Tibial nerve (tissue), 4 donors: Measurements from ENCODE around the gene CYB561D1. TPM values are rescaled to one million over a fixed set of nuclear protein-coding genes. Genes with fewer than 3 reads are reported as not detected.

Source experiments
- DNase-seq, 2 donors: peaks; one replicate each; pipeline ENCODE4 v3.0.0-alpha.2; 2019; ENCODE audit warnings: low spot score in 2 of 2
- H3K27ac ChIP-seq, 4 donors: fragments of 200-600 bp; sonication (generic) in 3 of 4; one replicate each; pipeline ENCODE4 v1.5.1; 2017 to 2019; ENCODE audit warnings: mild to moderate bottlenecking in 1 of 4
- H3K27me3 ChIP-seq, 2 donors: fragments of 200-600 bp; sonication (generic) in 1 of 2; one replicate each; pipeline versions ENCODE4 v1.5.1 to v1.6.0; 2017 to 2019
- H3K36me3 ChIP-seq, 3 donors: fragments of 200-600 bp; sonication (generic); one replicate each; pipeline ENCODE4 v1.5.1; 2018 to 2019
- H3K4me1 ChIP-seq, 4 donors: fragments of 200-600 bp; sonication (generic) in 3 of 4; one replicate each; pipeline ENCODE4 v1.5.1; 2017 to 2019
- H3K4me3 ChIP-seq, 4 donors: fragments of 200-600 bp; sonication (generic) in 3 of 4; one replicate each; pipeline ENCODE4 v1.5.1; 2017 to 2019; ENCODE audit warnings: mild to moderate bottlenecking in 1 of 4, moderate library complexity in 1 of 4
- H3K9me3 ChIP-seq, 4 donors: fragments of 200-600 bp; sonication (generic) in 3 of 4; one replicate each; pipeline ENCODE4 v1.5.1; 2017 to 2019
- EP300 ChIP-seq, 2 donors: sonication (generic); formaldehyde crosslinking; IDR thresholded peaks; one replicate each; pipeline ENCODE4 v1.6.1; 2017; ENCODE audit warnings: antibody characterized with exemption in 2 of 2, mild to moderate bottlenecking in 1 of 2
- POLR2A ChIP-seq, 2 donors: fragments of 450-650 bp; IDR thresholded peaks; one replicate each; pipeline ENCODE4 v1.6.1; 2017; ENCODE audit warnings: antibody characterized with exemption in 2 of 2, mild to moderate bottlenecking in 2 of 2, moderate library complexity in 2 of 2
- WGBS, 2 donors: methylation state at CpG; one replicate each; pipeline ENCODE4 v1.1.5; 2018; 5-methylcytosine and 5-hydroxymethylcytosine counted together
- total RNA-seq, 4 donors: library from RNA; depleted of rRNA; stranded (reverse); fragments of >200 nt; gene quantifications; one replicate each; pipeline ENCODE4 v1.1.0, GENCODE V29; 2016
- TF ChIP-seq, protein P1 (sequence below), 5 experiments: fragments of 200-600 bp in 3 of 5; fragments of 450-650 bp in 2 of 5; sonication (generic) in 3 of 5; IDR thresholded peaks; one replicate each; pipeline ENCODE4 v1.5.1; 2016 to 2019; ENCODE audit warnings: antibody characterized with exemption in 5 of 5, mild to moderate bottlenecking in 3 of 5, moderate library complexity in 2 of 5

The CYB561D1 gene
- total RNA-seq, 4 donors from 2014 or later: 4.4 to 8.4 (median 5.6) TPM

GRCh38 chr1:109509176-109510134 lies 15.6 kb downstream of the CYB561D1 start, which contains the start of gene AMIGO1:
TSS of gene AMIGO1 (minus strand) at chr1:109509727. CDS start at chr1:109508912, 815 bp downstream.
- H3K36me3 ChIP-seq: peaks cover 0 to 18% (median 0%) of the 10 kb centered on the region in 3 donors
- H3K27me3 ChIP-seq: no peaks in the 10 kb centered on the region
- no peaks in the 10 kb centered on the region for H3K9me3 ChIP-seq
- H3K4me3 ChIP-seq: peak within 1 kb of the TSS; percentile 51 to 85 (median 66)
- WGBS, 2 donors: 1% methylated on average over 28 to 90 of the region's 100 CpGs
- no peak for DNase-seq
- TF ChIP-seq EP300 (IDR thresholded peaks at IDR 0.05): peak in 1 of 2 donors; percentile 6
- TF ChIP-seq, protein P1, sequence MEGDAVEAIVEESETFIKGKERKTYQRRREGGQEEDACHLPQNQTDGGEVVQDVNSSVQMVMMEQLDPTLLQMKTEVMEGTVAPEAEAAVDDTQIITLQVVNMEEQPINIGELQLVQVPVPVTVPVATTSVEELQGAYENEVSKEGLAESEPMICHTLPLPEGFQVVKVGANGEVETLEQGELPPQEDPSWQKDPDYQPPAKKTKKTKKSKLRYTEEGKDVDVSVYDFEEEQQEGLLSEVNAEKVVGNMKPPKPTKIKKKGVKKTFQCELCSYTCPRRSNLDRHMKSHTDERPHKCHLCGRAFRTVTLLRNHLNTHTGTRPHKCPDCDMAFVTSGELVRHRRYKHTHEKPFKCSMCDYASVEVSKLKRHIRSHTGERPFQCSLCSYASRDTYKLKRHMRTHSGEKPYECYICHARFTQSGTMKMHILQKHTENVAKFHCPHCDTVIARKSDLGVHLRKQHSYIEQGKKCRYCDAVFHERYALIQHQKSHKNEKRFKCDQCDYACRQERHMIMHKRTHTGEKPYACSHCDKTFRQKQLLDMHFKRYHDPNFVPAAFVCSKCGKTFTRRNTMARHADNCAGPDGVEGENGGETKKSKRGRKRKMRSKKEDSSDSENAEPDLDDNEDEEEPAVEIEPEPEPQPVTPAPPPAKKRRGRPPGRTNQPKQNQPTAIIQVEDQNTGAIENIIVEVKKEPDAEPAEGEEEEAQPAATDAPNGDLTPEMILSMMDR (IDR thresholded peaks at IDR 0.05): peak in 1 of 5 experiments; percentile 20
- TF ChIP-seq POLR2A (IDR thresholded peaks at IDR 0.05): no peak
- H3K27ac ChIP-seq: peak within 1 kb of the TSS in 3 of 4 donors; percentile 66 to 82 (median 75)
- peaks cover 0 to 19% (median 10%) of the 10 kb centered on the region in 4 donors for H3K4me1 ChIP-seq

DNA sequence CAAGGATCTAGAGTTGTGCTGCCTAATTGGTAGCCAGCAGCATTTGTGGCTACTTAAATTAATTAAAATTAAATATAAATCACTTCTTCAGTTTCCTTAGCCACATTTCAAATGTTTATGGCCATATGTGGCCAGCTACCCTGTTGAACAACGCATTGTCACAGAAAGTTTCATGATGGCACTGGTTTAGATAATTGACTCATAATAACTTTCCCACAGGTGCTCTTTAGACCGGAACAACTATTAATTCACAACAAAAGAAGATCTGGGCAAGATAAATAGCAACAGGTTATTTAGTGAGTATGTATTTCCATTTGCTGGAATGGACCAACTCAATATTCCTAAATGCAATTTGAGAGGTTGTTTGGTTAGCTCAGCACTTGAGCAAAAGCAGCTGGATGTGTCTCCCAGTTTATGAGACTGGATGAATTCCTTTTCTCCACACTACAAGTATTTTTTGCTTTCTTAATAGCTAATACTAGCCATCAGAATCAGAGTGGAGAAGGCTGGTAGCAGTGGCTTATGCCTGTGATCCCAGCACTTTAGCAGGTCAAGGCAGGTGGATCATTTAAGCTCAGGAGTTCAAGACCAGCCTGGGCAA lies 19.3 kb downstream of the CYB561D1 start:
- TF ChIP-seq EP300 (IDR thresholded peaks at IDR 0.05) (no peak), POLR2A (IDR thresholded peaks at IDR 0.05) (no peak)
- TF ChIP-seq, protein P1 (IDR thresholded peaks at IDR 0.05): no peak
- H3K9me3 ChIP-seq: no peaks in the 10 kb centered on the region
- DNase-seq: no peak
- H3K27ac ChIP-seq: no peak overlapping the region
- no peaks in the 10 kb centered on the region for H3K27me3 ChIP-seq
- H3K4me3 ChIP-seq: no peak overlapping the region
- H3K4me1 ChIP-seq: peaks cover 0 to 19% (median 10%) of the 10 kb centered on the region in 4 donors
- WGBS, 2 donors: 87 to 90% methylated on average over 2 of the region's 2 CpGs
- H3K36me3 ChIP-seq: no peaks in the 10 kb centered on the region

- DNase-seq: no peak
- no peaks in the 10 kb centered on the region for H3K27me3 ChIP-seq
- H3K27ac ChIP-seq: no peak overlapping the region
- H3K9me3 ChIP-seq: no peaks in the 10 kb centered on the region
- no peaks in the 10 kb centered on the region for H3K36me3 ChIP-seq
- H3K4me3 ChIP-seq: no peak overlapping the region
- 58 to 62% methylated on average over 3 of the region's 3 CpGs for WGBS, 2 donors
- peaks cover 0 to 8% (median 6%) of the 10 kb centered on the region in 4 donors for H3K4me1 ChIP-seq
- TF ChIP-seq POLR2A (IDR thresholded peaks at IDR 0.05): no peak
- TF ChIP-seq, protein P1 (IDR thresholded peaks at IDR 0.05): no peak
- no peak for TF ChIP-seq EP300 (IDR thresholded peaks at IDR 0.05)
Measured at GRCh38 chr1:109514846-109515245, 21.0 kb downstream of the CYB561D1 start.

DNA sequence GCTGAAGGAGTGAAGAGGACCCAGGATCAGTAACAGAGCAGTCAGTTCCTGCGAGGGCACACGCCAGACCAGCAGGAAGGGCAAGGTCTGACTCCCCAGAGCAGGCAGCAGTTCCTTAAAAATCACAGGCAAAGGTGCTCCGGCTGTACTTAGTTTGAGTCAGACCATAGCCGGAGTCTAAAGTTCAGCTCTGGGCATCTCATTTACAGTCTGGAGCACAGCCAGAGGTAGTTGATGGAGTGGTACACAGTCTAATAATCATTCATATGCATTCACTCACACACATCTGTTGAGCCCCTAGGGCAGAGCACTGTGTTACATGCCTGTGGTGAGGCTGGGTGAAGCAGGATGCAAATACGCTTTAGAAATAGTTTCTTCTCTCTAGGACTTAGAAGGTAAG lies 23.0 kb downstream of the CYB561D1 start:
- DNase-seq: no peak
- Histone ChIP-seq H3K4me1 (peaks cover 0 to 10% (median 2%) of the 10 kb centered on the region in 4 donors), H3K4me3 (no peak overlapping the region), H3K36me3 (no peaks in the 10 kb centered on the region), H3K27ac (no peak overlapping the region), H3K9me3 (no peaks in the 10 kb centered on the region), H3K27me3 (peaks cover 0 to 2% of the 10 kb centered on the region in 2 donors)
- WGBS, 2 donors: 75 to 77% methylated on average over 5 of the region's 5 CpGs
- TF ChIP-seq, protein P1 (IDR thresholded peaks at IDR 0.05): no peak
- no peak for TF ChIP-seq POLR2A (IDR thresholded peaks at IDR 0.05)
- TF ChIP-seq EP300 (IDR thresholded peaks at IDR 0.05): no peak
